ENCODE results near the gene LRBA. TPM values are rescaled to one million over a fixed set of nuclear protein-coding genes. Genes with fewer than 3 reads are reported as not detected.

Gene LRBA
- total RNA-seq, 1 donor: 38.4 TPM

DNA sequence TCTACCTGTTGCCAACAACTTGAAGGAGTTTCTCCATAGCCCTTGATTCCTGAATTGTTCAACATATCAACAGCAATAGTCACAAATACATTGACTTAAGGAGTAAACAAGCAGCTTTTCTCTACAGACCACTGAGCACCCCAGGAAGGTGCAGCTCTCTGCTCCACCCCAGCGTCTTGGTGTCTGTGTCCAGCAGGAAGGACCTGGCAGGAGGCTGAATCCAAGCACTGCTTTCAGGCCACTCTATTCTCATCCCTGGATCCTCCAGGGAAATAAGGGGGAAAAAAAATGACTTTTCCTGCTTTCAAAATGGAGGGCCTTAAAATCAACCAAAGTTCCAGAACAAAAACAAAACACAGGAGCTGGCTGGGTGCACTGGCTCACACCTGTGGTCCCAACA lies 593.5 kb downstream of the LRBA start:
- H3K4me3 ChIP-seq (ENCODE audit: low read depth, low read length): no peak overlapping the region
- no peak for TF ChIP-seq CTCF (IDR thresholded peaks at IDR 0.05; ENCODE audit: insufficient read depth, low read depth, low read length)
- no peak for DNase-seq (ENCODE audit: low read depth)

GRCh38 chr4:150419939-150420338 lies 595.1 kb downstream of the LRBA start:
- no peak for DNase-seq (ENCODE audit: low read depth)
- no peak overlapping the region for H3K4me3 ChIP-seq (ENCODE audit: low read depth, low read length)
- no peak for TF ChIP-seq CTCF (IDR thresholded peaks at IDR 0.05; ENCODE audit: insufficient read depth, low read depth, low read length)

DNA sequence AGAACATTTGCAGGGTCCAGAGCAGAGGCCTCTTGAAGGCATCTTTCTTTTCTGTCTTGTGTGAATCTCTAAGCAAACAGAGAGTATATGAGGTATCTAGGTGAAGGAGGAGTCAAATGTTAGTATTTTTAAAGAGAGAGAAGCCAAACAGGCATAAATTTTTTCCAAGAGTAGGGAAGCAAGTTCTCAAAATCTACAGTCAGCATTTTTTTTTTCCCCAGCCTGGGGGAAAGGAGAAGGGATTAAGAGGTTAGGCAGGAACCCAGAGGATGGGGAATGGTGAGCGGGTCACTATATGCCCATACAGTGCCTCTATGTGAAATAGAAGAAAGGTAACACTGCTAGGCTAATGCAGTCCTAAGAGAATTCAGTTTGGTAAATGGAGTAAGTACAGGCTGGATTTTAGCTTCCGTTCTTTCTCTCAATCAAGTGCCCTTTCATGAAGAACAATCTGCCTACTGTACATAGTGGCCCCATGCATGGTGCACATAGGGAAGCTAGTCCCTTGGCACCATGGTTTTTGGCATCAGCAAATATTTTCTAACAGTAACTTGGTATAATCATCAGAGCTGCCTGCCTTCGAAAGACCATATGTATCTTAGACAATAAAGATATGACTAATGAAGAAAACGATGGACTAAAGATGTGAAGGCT lies 596.2 kb downstream of the LRBA start:
- TF ChIP-seq CTCF (IDR thresholded peaks at IDR 0.05; ENCODE audit: insufficient read depth, low read depth, low read length): no peak

GRCh38 chr4:150415213-150415612 lies 599.9 kb downstream of the LRBA start:
- no peak for TF ChIP-seq CTCF (IDR thresholded peaks at IDR 0.05; ENCODE audit: insufficient read depth, low read depth, low read length)
- no peak overlapping the region for H3K4me3 ChIP-seq (ENCODE audit: low read depth, low read length)
- DNase-seq (ENCODE audit: low read depth): no peak

More for the DNA sequence above, 596.2 kb downstream of the LRBA start:
- no peak for DNase-seq (ENCODE audit: low read depth)
- no peak overlapping the region for H3K4me3 ChIP-seq (ENCODE audit: low read depth, low read length)

DNA sequence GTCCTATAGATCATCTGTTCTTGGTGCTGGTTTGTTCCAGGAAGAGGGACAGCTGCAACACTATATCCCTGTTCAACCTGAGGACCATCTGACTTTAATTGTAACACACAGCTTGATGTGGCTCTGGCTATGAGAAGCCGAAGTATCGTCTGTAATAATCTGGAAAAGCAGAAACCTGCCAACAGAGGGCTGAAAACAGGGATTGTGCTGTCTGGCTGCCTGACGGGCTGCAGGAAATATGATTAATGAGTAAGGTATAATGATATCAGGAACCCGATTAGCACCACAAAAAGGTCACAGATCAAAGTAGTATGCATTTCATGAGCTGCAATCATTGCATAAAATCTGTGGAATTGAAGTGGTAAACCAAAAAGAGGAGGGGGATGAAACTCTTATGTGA lies 603.6 kb downstream of the LRBA start:
- DNase-seq (ENCODE audit: low read depth): no peak
- no peak overlapping the region for H3K4me3 ChIP-seq (ENCODE audit: low read depth, low read length)
- no peak for TF ChIP-seq CTCF (IDR thresholded peaks at IDR 0.05; ENCODE audit: insufficient read depth, low read depth, low read length)

GRCh38 chr4:150402871-150403272 lies 612.2 kb downstream of the LRBA start:
- DNase-seq (ENCODE audit: low read depth): peak; percentile 34

More at GRCh38 chr4:150402871-150403272, 612.2 kb downstream of the LRBA start:
- TF ChIP-seq CTCF (IDR thresholded peaks at IDR 0.05; ENCODE audit: insufficient read depth, low read depth, low read length): no peak
- no peak overlapping the region for H3K4me3 ChIP-seq (ENCODE audit: low read depth, low read length)

Measured in fibroblast of villous mesenchyme (primary cell).